ENCODE results near the gene ZCCHC24.

Gene ZCCHC24

GRCh38 chr10:79446758-79447084 lies 1.3 kb upstream of the ZCCHC24 start:
- no peak for DNase-seq (ENCODE audit: low spot score)

- no peak for DNase-seq (ENCODE audit: low spot score)
Observed at GRCh38 chr10:79445977-79446757, 743 bp upstream of the ZCCHC24 start.

GRCh38 chr10:79444199-79445119 lies 965 bp downstream of the ZCCHC24 start:
- peak; percentile 29 for DNase-seq (ENCODE audit: low spot score)

- DNase-seq (ENCODE audit: low spot score), result no peak
Observed at GRCh38 chr10:79443338-79444198, 1.9 kb downstream of the ZCCHC24 start.

- no peak for DNase-seq (ENCODE audit: low spot score)
Observed at GRCh38 chr10:79442171-79443040, 3.0 kb downstream of the ZCCHC24 start.

GRCh38 chr10:79441433-79441832 lies 4.0 kb downstream of the ZCCHC24 start:
- no peak for DNase-seq (ENCODE audit: low spot score)

- DNase-seq (ENCODE audit: low spot score), result no peak
Observed at GRCh38 chr10:79440281-79440680, 5.1 kb downstream of the ZCCHC24 start.

GRCh38 chr10:79438699-79439085 lies 6.7 kb downstream of the ZCCHC24 start:
- no peak for DNase-seq (ENCODE audit: low spot score)

GRCh38 chr10:79438021-79438698 lies 7.3 kb downstream of the ZCCHC24 start:
- DNase-seq (ENCODE audit: low spot score), result no peak

- no peak for DNase-seq (ENCODE audit: low spot score)
Observed at GRCh38 chr10:79437111-79437814, 8.2 kb downstream of the ZCCHC24 start.

GRCh38 chr10:79436850-79437103 lies 8.6 kb downstream of the ZCCHC24 start:
- no peak for DNase-seq (ENCODE audit: low spot score)

- DNase-seq (ENCODE audit: low spot score), result no peak
Observed at GRCh38 chr10:79436066-79436849, 9.2 kb downstream of the ZCCHC24 start.

- DNase-seq (ENCODE audit: low spot score), result no peak
Observed at GRCh38 chr10:79435271-79436065, 10.0 kb downstream of the ZCCHC24 start.

GRCh38 chr10:79434821-79435251 lies 10.6 kb downstream of the ZCCHC24 start:
- DNase-seq (ENCODE audit: low spot score), result no peak

GRCh38 chr10:79434223-79434687 lies 11.2 kb downstream of the ZCCHC24 start:
- no peak for DNase-seq (ENCODE audit: low spot score)

- DNase-seq (ENCODE audit: low spot score), result no peak
Observed at GRCh38 chr10:79433324-79434222, 11.9 kb downstream of the ZCCHC24 start.

Measured in CD4-positive, alpha-beta T cell treated with Interleukin-2 at 100 ng/mL for 4 hours (primary cell).